ENCODE measurements around the gene MAP3K8. TPM values are rescaled to one million over a fixed set of nuclear protein-coding genes. Genes with fewer than 3 reads are reported as not detected.

The MAP3K8 gene
- total RNA-seq, result 10 to 100 TPM; 58.3 to 62.3 TPM
- long read RNA-seq, donor 1, partial matches to known transcripts, result 5 of 25 reads
- long read RNA-seq, donor 1, other reads (novel, unspliced or antisense), result 15 of 25 reads
- long read RNA-seq, donor 2, partial matches to known transcripts, result 9 of 50 reads
- long read RNA-seq, donor 2, other reads (novel, unspliced or antisense), result 34 of 50 reads

- intact Hi-C loops (cut with DNase I), result no loop called here
- peak; percentile 98 for DNase-seq (ENCODE audit: low spot score)
Measured at GRCh38 chr10:30433730-30434272, at the start of gene MAP3K8. TSS of gene MAP3K8 (plus strand) at chr10:30434184. CDS start at chr10:30438939, 4,755 bp downstream.

- intact Hi-C loops (cut with DNase I), result loop anchor here in 1 of 2 donors (5.0 kb wide), 1 partner anchor 848 kb away; no protein-coding TSS in a partner anchor
- DNase-seq (ENCODE audit: low spot score), result peak; percentile 29
Measured at GRCh38 chr10:30384701-30385201, 49.2 kb upstream of the MAP3K8 start.

GRCh38 chr10:30386801-30387588, 47.0 kb upstream of the MAP3K8 start:
- DNase-seq (ENCODE audit: low spot score), result peak; percentile 71
- intact Hi-C loops (cut with DNase I), result loop anchor here in 1 of 2 donors (5.0 kb wide), 1 partner anchor 845 kb away; no protein-coding TSS in a partner anchor

- intact Hi-C loops (cut with DNase I), result loop anchor here in 1 of 2 donors (5.0 kb wide), 1 partner anchor 845 kb away; no protein-coding TSS in a partner anchor
- no peak for DNase-seq (ENCODE audit: low spot score)
Measured at GRCh38 chr10:30387646-30388243, 46.2 kb upstream of the MAP3K8 start.

- intact Hi-C loops (cut with DNase I), result loop anchor here in 1 of 2 donors (5.0 kb wide), 1 partner anchor 843 kb away; no protein-coding TSS in a partner anchor
Measured at GRCh38 chr10:30389543-30389942, 44.4 kb upstream of the MAP3K8 start.

GRCh38 chr10:30390207-30390606, 43.8 kb upstream of the MAP3K8 start:
- intact Hi-C loops (cut with DNase I), result loop anchor here (1.0 to 5.0 kb wide), 3 partner anchors 31 to 202 kb away; no protein-coding TSS in a partner anchor

More at GRCh38 chr10:30389543-30389942, 44.4 kb upstream of the MAP3K8 start:
- DNase-seq (ENCODE audit: low spot score), result no peak

GRCh38 chr10:30391266-30391665, 42.7 kb upstream of the MAP3K8 start:
- intact Hi-C loops (cut with DNase I), result loop anchor here (5.0 kb wide), 2 partner anchors 146 to 201 kb away; no protein-coding TSS in a partner anchor
- peak; percentile 67 for DNase-seq (ENCODE audit: low spot score)

More at GRCh38 chr10:30390207-30390606, 43.8 kb upstream of the MAP3K8 start:
- DNase-seq (ENCODE audit: low spot score), result no peak

- intact Hi-C loops (cut with DNase I), result loop anchor here (5.0 kb wide), 2 partner anchors 145 to 200 kb away; no protein-coding TSS in a partner anchor
- peak; percentile 92 for DNase-seq (ENCODE audit: low spot score)
Measured at GRCh38 chr10:30392564-30392990, 41.4 kb upstream of the MAP3K8 start.

- intact Hi-C loops (cut with DNase I), result no loop called here
- no peak for DNase-seq (ENCODE audit: low spot score)
Measured at GRCh38 chr10:30396293-30396692, 37.7 kb upstream of the MAP3K8 start.

GRCh38 chr10:30396698-30397097, 37.3 kb upstream of the MAP3K8 start:
- intact Hi-C loops (cut with DNase I), result no loop called here
- no peak for DNase-seq (ENCODE audit: low spot score)

- intact Hi-C loops (cut with DNase I), result no loop called here
- DNase-seq (ENCODE audit: low spot score), result no peak
Measured at GRCh38 chr10:30398193-30398592, 35.8 kb upstream of the MAP3K8 start.

- no peak for DNase-seq (ENCODE audit: low spot score)
- intact Hi-C loops (cut with DNase I), result no loop called here
Measured at GRCh38 chr10:30398788-30399187, 35.2 kb upstream of the MAP3K8 start.

- no peak for DNase-seq (ENCODE audit: low spot score)
- intact Hi-C loops (cut with DNase I), result loop anchor here in 1 of 2 donors (5.0 kb wide), 1 partner anchor 134 kb away; no protein-coding TSS in a partner anchor
Measured at GRCh38 chr10:30403494-30403893, 30.5 kb upstream of the MAP3K8 start.

GRCh38 chr10:30404540-30404939, 29.4 kb upstream of the MAP3K8 start:
- intact Hi-C loops (cut with DNase I), result loop anchor here in 1 of 2 donors (5.0 kb wide), 1 partner anchor 133 kb away; no protein-coding TSS in a partner anchor
- DNase-seq (ENCODE audit: low spot score), result no peak

GRCh38 chr10:30411263-30411662, 22.7 kb upstream of the MAP3K8 start:
- intact Hi-C loops (cut with DNase I), result loop anchor here in 1 of 2 donors (5.0 kb wide), 1 partner anchor 126 kb away; no protein-coding TSS in a partner anchor
- DNase-seq (ENCODE audit: low spot score), result no peak

- no peak for DNase-seq (ENCODE audit: low spot score)
- intact Hi-C loops (cut with DNase I), result loop anchor here in 1 of 2 donors (5.0 kb wide), 1 partner anchor 124 kb away; no protein-coding TSS in a partner anchor
Measured at GRCh38 chr10:30412901-30413300, 21.1 kb upstream of the MAP3K8 start.

- intact Hi-C loops (cut with DNase I), result loop anchor here in 1 of 2 donors (5.0 kb wide), 1 partner anchor 123 kb away; no protein-coding TSS in a partner anchor
- DNase-seq (ENCODE audit: low spot score), result no peak
Measured at GRCh38 chr10:30413996-30414576, 19.9 kb upstream of the MAP3K8 start.

GRCh38 chr10:30415593-30415992, 18.4 kb upstream of the MAP3K8 start:
- DNase-seq (ENCODE audit: low spot score), result no peak
- intact Hi-C loops (cut with DNase I), result loop anchor here in 1 of 2 donors (5.0 kb wide), 1 partner anchor 42 kb away; no protein-coding TSS in a partner anchor

Data from posterior vena cava (tissue), 2 donors.